Vagina (tissue), 2 donors: ENCODE measurements around the gene IRF6. TPM values are rescaled to one million over a fixed set of nuclear protein-coding genes. Genes with fewer than 3 reads are reported as not detected.

ENCODE experiments used
- DNase-seq, 2 donors: peaks; one replicate each; pipeline ENCODE4 v3.0.0-alpha.2; 2017; ENCODE audit errors: extremely low spot score in 2 of 2
- H3K27ac ChIP-seq: fragments of 200-600 bp; sonication (generic); one replicate; pipeline ENCODE4 v1.5.1; 2019
- H3K27me3 ChIP-seq: fragments of 200-600 bp; sonication (generic); one replicate; pipeline ENCODE4 v1.5.1; 2019
- H3K36me3 ChIP-seq, 2 donors: fragments of 200-600 bp; sonication (generic); one replicate each; pipeline ENCODE4 v1.5.1; 2017 to 2019
- H3K4me1 ChIP-seq: fragments of 200-600 bp; sonication (generic); one replicate; pipeline ENCODE4 v1.5.1; 2019
- H3K4me3 ChIP-seq, 2 donors: fragments of 200-600 bp; sonication (generic); 1 replicate in 1 of 2; 2 replicates in 1 of 2; pipeline ENCODE4 v1.5.1; 2016 to 2019
- H3K9me3 ChIP-seq: fragments of 200-600 bp; sonication (generic); one replicate; pipeline ENCODE4 v1.5.1; 2019
- POLR2A ChIP-seq, 2 donors: fragments of 450-650 bp; IDR thresholded peaks; one replicate each; pipeline ENCODE4 v1.6.1; 2017; ENCODE audit warnings: antibody characterized with exemption in 2 of 2, mild to moderate bottlenecking in 2 of 2, moderate library complexity in 2 of 2
- POLR2AphosphoS5 ChIP-seq, 2 donors: sonication (generic); formaldehyde crosslinking; IDR thresholded peaks; one replicate each; pipeline ENCODE4 v1.9.0; 2017; ENCODE audit warnings: antibody characterized with exemption in 2 of 2, mild to moderate bottlenecking in 2 of 2, low read depth in 1 of 2; ENCODE audit not compliant: insufficient read depth in 1 of 2
- intact Hi-C: fragments of 100-400 bp; cut with DNase I; formaldehyde crosslinking; loops from one replicate; pipeline ENCODE4 v1.15.1; 2023
- total RNA-seq: library from RNA; depleted of rRNA; stranded (reverse); fragments of >200 nt; gene quantifications from one replicate; pipeline ENCODE4 v1.2.3, GENCODE V29; 2016
- TF ChIP-seq, protein P1 (sequence below), 3 experiments: fragments of 450-650 bp in 2 of 3; fragments of 200-600 bp in 1 of 3; sonication (generic) in 1 of 3; IDR thresholded peaks; one replicate each; pipeline ENCODE4 v1.5.1; 2017 to 2019; ENCODE audit warnings: antibody characterized with exemption in 3 of 3, mild to moderate bottlenecking in 2 of 3, moderate library complexity in 2 of 3

Gene IRF6
- total RNA-seq, 1 donor from 2014 or later, result 83.5 TPM

DNA sequence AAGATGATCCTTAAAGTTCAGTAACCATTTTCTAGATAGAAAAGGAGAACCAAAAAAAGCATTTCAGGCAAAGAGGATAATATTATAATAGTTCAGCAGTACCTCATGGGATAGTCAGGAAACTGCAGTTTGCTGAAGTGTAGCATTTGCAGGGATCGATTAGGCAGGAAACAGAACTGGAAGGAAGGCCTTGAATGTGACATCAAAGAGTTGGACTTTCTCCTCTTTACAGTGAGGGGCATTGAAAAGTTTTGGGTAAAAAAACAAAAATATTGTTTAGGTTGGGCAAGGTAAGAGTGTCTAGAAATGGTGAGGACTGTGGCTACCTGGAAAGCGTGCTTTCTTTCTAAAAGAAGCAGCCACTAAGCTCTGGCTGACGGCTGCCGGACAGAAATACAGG lies 8.0 kb upstream of the IRF6 start:
- intact Hi-C loops, result no loop called here
- Histone ChIP-seq H3K4me1 (peaks cover 11% of the 10 kb centered on the region), H3K4me3 (no peak overlapping the region), H3K27me3 (no peaks in the 10 kb centered on the region), H3K27ac (no peak overlapping the region), H3K9me3 (no peaks in the 10 kb centered on the region), H3K36me3 (no peaks in the 10 kb centered on the region)
- TF ChIP-seq, protein P1, sequence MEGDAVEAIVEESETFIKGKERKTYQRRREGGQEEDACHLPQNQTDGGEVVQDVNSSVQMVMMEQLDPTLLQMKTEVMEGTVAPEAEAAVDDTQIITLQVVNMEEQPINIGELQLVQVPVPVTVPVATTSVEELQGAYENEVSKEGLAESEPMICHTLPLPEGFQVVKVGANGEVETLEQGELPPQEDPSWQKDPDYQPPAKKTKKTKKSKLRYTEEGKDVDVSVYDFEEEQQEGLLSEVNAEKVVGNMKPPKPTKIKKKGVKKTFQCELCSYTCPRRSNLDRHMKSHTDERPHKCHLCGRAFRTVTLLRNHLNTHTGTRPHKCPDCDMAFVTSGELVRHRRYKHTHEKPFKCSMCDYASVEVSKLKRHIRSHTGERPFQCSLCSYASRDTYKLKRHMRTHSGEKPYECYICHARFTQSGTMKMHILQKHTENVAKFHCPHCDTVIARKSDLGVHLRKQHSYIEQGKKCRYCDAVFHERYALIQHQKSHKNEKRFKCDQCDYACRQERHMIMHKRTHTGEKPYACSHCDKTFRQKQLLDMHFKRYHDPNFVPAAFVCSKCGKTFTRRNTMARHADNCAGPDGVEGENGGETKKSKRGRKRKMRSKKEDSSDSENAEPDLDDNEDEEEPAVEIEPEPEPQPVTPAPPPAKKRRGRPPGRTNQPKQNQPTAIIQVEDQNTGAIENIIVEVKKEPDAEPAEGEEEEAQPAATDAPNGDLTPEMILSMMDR (IDR thresholded peaks at IDR 0.05), result no peak
- TF ChIP-seq POLR2AphosphoS5 (IDR thresholded peaks at IDR 0.05; ENCODE audit: insufficient read depth in 1 of 2, low read depth in 1 of 2), result no peak
- TF ChIP-seq POLR2A (IDR thresholded peaks at IDR 0.05), result no peak
- no peak for DNase-seq

DNA sequence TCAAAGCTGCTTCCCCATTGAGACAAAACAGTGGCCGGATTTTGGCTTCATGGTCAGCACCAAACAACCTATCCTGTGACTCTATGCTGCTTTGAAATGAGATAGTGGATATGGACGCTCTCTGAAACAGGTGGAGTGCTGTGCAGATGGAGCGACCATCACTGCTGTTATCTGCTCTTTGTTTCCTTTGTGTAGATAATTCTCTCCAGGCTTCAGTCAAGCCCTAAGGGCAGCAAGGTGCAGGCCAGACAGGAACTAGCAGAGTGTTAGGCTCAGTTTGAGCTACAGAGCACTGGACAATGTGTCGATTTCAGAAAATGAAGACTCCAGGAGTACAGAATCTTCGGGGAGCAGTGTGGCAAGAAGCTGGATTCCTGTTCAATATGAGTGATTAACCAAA lies 4.8 kb upstream of the IRF6 start:
- Histone ChIP-seq H3K4me1 (peaks cover 17% of the 10 kb centered on the region), H3K4me3 (no peak overlapping the region), H3K36me3 (no peaks in the 10 kb centered on the region), H3K27me3 (no peaks in the 10 kb centered on the region), H3K27ac (no peak overlapping the region), H3K9me3 (no peaks in the 10 kb centered on the region)
- TF ChIP-seq POLR2AphosphoS5 (IDR thresholded peaks at IDR 0.05; ENCODE audit: insufficient read depth in 1 of 2, low read depth in 1 of 2) (no peak), POLR2A (IDR thresholded peaks at IDR 0.05) (no peak)
- TF ChIP-seq, protein P1 (IDR thresholded peaks at IDR 0.05), result no peak
- peak in 1 of 2 donors; percentile 25 for DNase-seq
- intact Hi-C loops, result no loop called here

DNA sequence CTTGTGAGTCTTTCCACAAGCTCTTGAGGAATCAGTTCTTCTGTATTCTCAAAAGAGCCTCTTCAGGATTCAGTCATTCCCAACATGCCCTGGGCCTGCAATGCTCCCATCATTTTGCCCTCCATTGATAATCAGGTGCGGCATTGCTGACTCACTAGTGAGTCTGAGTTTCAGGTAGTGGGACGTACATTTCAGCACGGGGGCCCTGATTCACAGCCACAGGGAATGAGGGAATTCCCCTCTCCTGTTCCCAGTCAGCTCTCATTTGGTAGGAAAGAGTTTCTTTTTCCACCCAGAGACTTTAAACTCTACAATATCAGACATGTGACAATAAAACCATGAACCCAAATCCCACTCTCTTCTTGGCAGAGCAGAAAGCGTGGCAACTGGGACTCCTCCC lies 3.7 kb upstream of the IRF6 start:
- intact Hi-C loops, result no loop called here
- DNase-seq, result peak in 1 of 2 donors; percentile 40
- no peaks in the 10 kb centered on the region for H3K9me3 ChIP-seq
- no peaks in the 10 kb centered on the region for H3K27me3 ChIP-seq
- no peak overlapping the region for H3K27ac ChIP-seq
- peaks cover 6% of the 10 kb centered on the region for H3K4me1 ChIP-seq
- TF ChIP-seq POLR2A (IDR thresholded peaks at IDR 0.05) (no peak), POLR2AphosphoS5 (IDR thresholded peaks at IDR 0.05; ENCODE audit: insufficient read depth in 1 of 2, low read depth in 1 of 2) (no peak)
- TF ChIP-seq, protein P1 (IDR thresholded peaks at IDR 0.05), result no peak
- H3K36me3 ChIP-seq, result no peaks in the 10 kb centered on the region
- no peak overlapping the region for H3K4me3 ChIP-seq

DNA sequence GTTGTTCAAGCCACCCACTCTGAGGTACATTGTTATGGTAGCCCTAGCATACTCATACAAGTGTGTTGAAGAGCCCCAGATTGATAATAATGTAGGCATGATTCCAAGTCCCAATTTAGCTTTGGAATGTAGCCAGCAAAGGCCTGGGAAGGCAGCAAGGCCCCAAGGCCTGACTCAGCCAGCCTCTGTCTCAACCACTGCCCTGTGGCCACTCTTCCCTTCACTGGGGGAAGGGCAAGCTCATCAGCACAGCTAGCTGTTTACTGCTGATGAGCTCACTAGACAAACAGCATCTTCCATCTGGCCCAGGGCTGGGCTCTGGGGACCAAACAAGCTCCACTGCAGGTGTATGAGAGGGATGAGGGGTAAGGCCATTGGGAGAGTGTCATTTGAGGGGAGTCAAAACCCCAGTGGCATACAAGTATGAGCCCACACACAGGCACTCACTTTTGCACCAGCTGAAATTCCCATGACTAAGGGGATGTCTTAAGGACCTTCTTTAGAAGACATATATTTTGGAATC lies 2.2 kb upstream of the IRF6 start:
- Histone ChIP-seq H3K4me1 (peaks cover 13% of the 10 kb centered on the region), H3K27ac (no peak overlapping the region), H3K4me3 (no peak overlapping the region), H3K9me3 (no peaks in the 10 kb centered on the region), H3K36me3 (no peaks in the 10 kb centered on the region), H3K27me3 (no peaks in the 10 kb centered on the region)
- DNase-seq, result peak in 1 of 2 donors; percentile 79
- no peak for TF ChIP-seq POLR2A (IDR thresholded peaks at IDR 0.05)
- TF ChIP-seq, protein P1 (IDR thresholded peaks at IDR 0.05), result no peak
- no peak for TF ChIP-seq POLR2AphosphoS5 (IDR thresholded peaks at IDR 0.05; ENCODE audit: insufficient read depth in 1 of 2, low read depth in 1 of 2)
- intact Hi-C loops, result no loop called here

DNA sequence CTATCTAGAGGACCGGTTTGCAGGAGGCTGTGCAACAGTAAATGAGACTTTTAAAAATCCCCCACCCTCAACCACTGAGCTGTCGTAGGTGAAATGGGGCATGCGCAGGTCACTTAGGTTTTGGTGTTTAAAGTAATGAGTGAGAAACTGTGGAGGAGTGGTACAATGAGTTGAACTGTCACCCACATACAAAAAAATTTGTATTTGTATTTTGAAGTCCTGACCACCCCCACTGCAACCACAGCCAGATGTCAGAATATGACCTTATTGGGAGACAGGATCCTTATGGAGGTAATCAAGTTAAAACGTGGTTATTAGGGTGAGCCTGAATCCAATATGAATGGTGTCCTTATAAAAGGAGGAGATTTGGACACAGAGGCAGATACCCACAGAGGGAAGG lies 1.6 kb upstream of the IRF6 start:
- H3K27ac ChIP-seq, result no peak overlapping the region
- no peaks in the 10 kb centered on the region for H3K27me3 ChIP-seq
- no peaks in the 10 kb centered on the region for H3K36me3 ChIP-seq
- intact Hi-C loops, result no loop called here
- no peaks in the 10 kb centered on the region for H3K9me3 ChIP-seq
- TF ChIP-seq POLR2A (IDR thresholded peaks at IDR 0.05) (no peak), POLR2AphosphoS5 (IDR thresholded peaks at IDR 0.05; ENCODE audit: insufficient read depth in 1 of 2, low read depth in 1 of 2) (no peak)
- TF ChIP-seq, protein P1 (IDR thresholded peaks at IDR 0.05), result no peak
- peaks cover 19% of the 10 kb centered on the region for H3K4me1 ChIP-seq
- H3K4me3 ChIP-seq, result no peak overlapping the region
- peak in 1 of 2 donors; percentile 27 for DNase-seq
